HepG2 (cell line): ENCODE measurements around the gene PIAS3. TPM values are rescaled to one million over a fixed set of nuclear protein-coding genes. Genes with fewer than 3 reads are reported as not detected.

Experiments used
- ADNP ChIP-seq: sonication (generic); formaldehyde crosslinking; IDR thresholded peaks from 2 replicates; pipeline ENCODE4 v1.4.0; 2020; ENCODE audit warnings: missing genetic modification reagents
- ATF3 ChIP-seq: sonication (generic); formaldehyde crosslinking; IDR thresholded peaks from 2 replicates; pipeline ENCODE4 v1.4.0; 2020; ENCODE audit warnings: missing genetic modification reagents
- ATM ChIP-seq: fragments of 450-650 bp; IDR thresholded peaks from 2 replicates; pipeline ENCODE4 v1.7.1; 2017; ENCODE audit warnings: mild to moderate bottlenecking, borderline replicate concordance
- DMTF1 ChIP-seq: sonication (generic); formaldehyde crosslinking; IDR thresholded peaks from 2 replicates; pipeline ENCODE4 v1.4.0; 2020; ENCODE audit warnings: mild to moderate bottlenecking, missing genetic modification reagents
- ESRRA ChIP-seq: sonication (generic); formaldehyde crosslinking; IDR thresholded peaks from 2 replicates; pipeline ENCODE4 v1.5.1; 2020; ENCODE audit warnings: mild to moderate bottlenecking, low read depth, missing genetic modification reagents
- GATAD1 ChIP-seq: IDR thresholded peaks from 2 replicates; pipeline ENCODE4 v1.6.1; 2016; ENCODE audit warnings: missing genetic modification reagents, missing compliant biosample characterization
- IKZF1 ChIP-seq: fragments of 450-650 bp; IDR thresholded peaks from 2 replicates; pipeline ENCODE4 v1.7.1; 2016
- JUNB ChIP-seq: sonication (generic); formaldehyde crosslinking; IDR thresholded peaks from 2 replicates; pipeline ENCODE4 v1.8.0; 2022; ENCODE audit warnings: missing genetic modification reagents, mild to moderate bottlenecking, borderline replicate concordance
- KMT2B ChIP-seq: IDR thresholded peaks from 2 replicates; pipeline ENCODE4 v1.6.1; 2016; ENCODE audit warnings: missing genetic modification reagents, missing compliant biosample characterization
- NCOR1 ChIP-seq: fragments of 200-600 bp; sonication (generic); IDR thresholded peaks from 2 replicates; pipeline ENCODE4 v1.7.0; 2017; ENCODE audit warnings: antibody characterized with exemption, low read length, borderline replicate concordance
- ONECUT2 ChIP-seq: sonication (generic); formaldehyde crosslinking; IDR thresholded peaks from 2 replicates; pipeline ENCODE4 v1.4.0; 2020; ENCODE audit warnings: missing genetic modification reagents
- PPARG ChIP-seq: conservative IDR thresholded peaks from 2 replicates; pipeline ENCODE4 v1.6.1; 2016; ENCODE audit warnings: missing biosample characterization, missing genetic modification reagents
- SALL2 ChIP-seq: sonication (generic); formaldehyde crosslinking; IDR thresholded peaks from 2 replicates; pipeline ENCODE4 v1.8.1; 2023; ENCODE audit warnings: mild to moderate bottlenecking, missing genetic modification reagents, inconsistent platforms
- SNRNP70 ChIP-seq: fragments of 200-400 bp; formaldehyde crosslinking; IDR thresholded peaks from 2 replicates; pipeline ENCODE4 v1.6.1; 2017; ENCODE audit warnings: mild to moderate bottlenecking, low read depth, low read length, moderate library complexity
- SOX13 ChIP-seq, 3 experiments: fragments of 450-650 bp in 1 of 3; sonication (generic) in 1 of 3; formaldehyde crosslinking in 1 of 3; IDR thresholded peaks in 2 of 3; conservative IDR thresholded peaks in 1 of 3; 2 replicates each; pipeline versions ENCODE4 v1.5.0 to v1.6.1; 2016 to 2020; ENCODE audit warnings: antibody characterized with exemption in 1 of 3, mild to moderate bottlenecking in 1 of 3, missing compliant biosample characterization in 1 of 3, missing genetic modification reagents in 1 of 3, moderate library complexity in 1 of 3
- YEATS2 ChIP-seq: sonication (generic); formaldehyde crosslinking; IDR thresholded peaks from 2 replicates; pipeline ENCODE4 v1.4.0; 2020; ENCODE audit warnings: missing genetic modification reagents, borderline replicate concordance
- ZNF292 ChIP-seq: sonication (generic); formaldehyde crosslinking; IDR thresholded peaks from 2 replicates; pipeline ENCODE4 v1.8.1; 2022; ENCODE audit warnings: mild to moderate bottlenecking, low read depth, missing genetic modification reagents, borderline replicate concordance
- ZNF329 ChIP-seq: sonication (generic); formaldehyde crosslinking; IDR thresholded peaks from 2 replicates; pipeline ENCODE4 v1.9.0; 2021; ENCODE audit warnings: low read depth, mild to moderate bottlenecking, missing genetic modification reagents
- ZNF562 ChIP-seq: sonication (generic); formaldehyde crosslinking; IDR thresholded peaks from 2 replicates; pipeline ENCODE4 v1.8.0; 2022; ENCODE audit warnings: missing genetic modification reagents, borderline replicate concordance
- ZNF629 ChIP-seq: sonication (generic); formaldehyde crosslinking; conservative IDR thresholded peaks from 2 replicates; pipeline ENCODE4 v1.5.0; 2020; ENCODE audit warnings: missing genetic modification reagents
- ZNF709 ChIP-seq: sonication (generic); formaldehyde crosslinking; IDR thresholded peaks from 2 replicates; pipeline ENCODE4 v1.5.0; 2020; ENCODE audit warnings: mild to moderate bottlenecking, missing genetic modification reagents
- ZNF83 ChIP-seq: sonication (generic); formaldehyde crosslinking; IDR thresholded peaks from 2 replicates; pipeline ENCODE4 v1.4.0; 2020; ENCODE audit warnings: missing genetic modification reagents, mild to moderate bottlenecking, borderline replicate concordance
- polyA plus RNA-seq, 8 experiments: library from polyadenylated mRNA; depleted of rRNA in 3 of 8; stranded (reverse) in 7 of 8; unstranded in 1 of 8; fragments of >200 nt; fragmentation: Illumina TruSeq in 4 of 8; extraction: Trizol in 4 of 8; gene quantifications; 2 replicates each; pipeline versions ENCODE4 v1.2.1 to v1.2.3, GENCODE V29; 2011 to 2016; ENCODE audit warnings: low read depth in 4 of 8, missing spikeins in 1 of 8, mixed read lengths in 1 of 8; ENCODE audit not compliant: insufficient read depth in 1 of 8
- total RNA-seq, 5 experiments: library from RNA; depleted of rRNA; stranded (reverse); fragments of >200 nt; fragmentation: Illumina TruSeq; extraction: Trizol; gene quantifications; 2 replicates each; pipeline ENCODE4 v1.2.3, GENCODE V29; 2016; ENCODE audit warnings: low read depth in 1 of 5
- TF ChIP-seq, protein P1 (sequence below): sonication (generic); formaldehyde crosslinking; IDR thresholded peaks from 2 replicates; pipeline ENCODE4 v1.5.1; 2020; ENCODE audit warnings: missing genetic modification reagents, mild to moderate bottlenecking, borderline replicate concordance
- TF ChIP-seq, protein P2 (sequence below): IDR thresholded peaks from 2 replicates; pipeline ENCODE4 v1.6.1; 2016

Gene PIAS3
- total and polyA plus RNA-seq, 2 of the 13 experiments (the other 11 are each of a cell fraction or from before 2014, with no cell fraction given) = 3.7 to 8.0 TPM

DNA sequence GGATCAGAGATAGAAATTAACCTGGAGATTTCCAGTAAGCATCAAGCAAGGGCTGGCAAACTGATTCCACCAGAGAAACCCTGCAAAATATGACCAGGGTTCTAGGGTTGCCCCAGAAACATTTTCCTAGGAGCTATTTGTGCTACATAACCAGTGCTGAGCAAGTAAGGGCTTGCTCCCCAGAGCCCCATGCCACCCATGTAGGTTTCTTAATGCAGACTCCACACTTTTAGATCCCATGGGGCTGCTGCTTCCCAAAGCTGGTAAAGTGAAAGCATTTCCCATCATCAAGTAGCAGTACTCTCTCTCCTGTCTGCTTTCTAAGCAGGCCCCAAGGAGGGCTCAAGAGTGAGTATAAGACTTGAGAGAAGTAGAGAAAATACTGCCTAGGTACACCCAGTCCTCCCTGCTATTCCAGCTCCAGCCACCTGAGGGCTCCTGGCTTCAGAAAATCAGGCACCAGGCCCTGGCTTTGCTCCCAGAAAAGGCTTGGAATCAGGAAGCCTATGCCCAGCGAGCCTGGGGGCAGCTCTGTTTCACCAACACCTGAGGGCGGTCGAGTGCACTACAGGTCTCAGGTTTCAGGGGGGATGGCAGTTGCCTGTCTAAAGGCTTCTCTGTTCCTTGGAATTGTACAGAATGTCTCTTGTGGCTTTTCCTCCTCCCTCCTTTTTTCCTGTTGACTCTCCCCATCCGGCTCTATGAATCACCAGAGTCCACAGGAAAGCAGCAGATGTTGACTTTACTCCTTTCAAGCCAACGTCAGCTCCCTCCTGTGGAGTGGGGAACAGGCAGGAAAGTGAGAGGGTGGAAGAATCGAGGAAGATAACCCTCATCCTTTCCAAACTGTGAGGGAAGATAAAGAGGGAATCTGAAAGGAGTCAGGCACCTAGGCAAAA lies 33.0 kb upstream of the PIAS3 start (continued):
- TF ChIP-seq NCOR1 (peak; percentile 5; the same call in 1 of the 2 replicates), SOX13 (IDR thresholded peaks at IDR 0.05) (0 out of 2 replicates have a peak, but pooled peaks have one; percentile 46), SOX13 (CRISPR knock-in tag; conservative IDR thresholded peaks at IDR 0.05 in 1 of 2, IDR thresholded peaks at IDR 0.05 in 1 of 2) (peak in 1 of 2 experiments; percentile 73; a peak in 2 of 4 replicates), DMTF1 (CRISPR knock-in tag) (no peak), ZNF562 (CRISPR knock-in tag) (no peak), ATM (no peak), PPARG (CRISPR knock-in tag) (peak; percentile 71; the same call in 1 of the 2 replicates), JUNB (peak; percentile 84; the same call in 1 of the 2 replicates), KMT2B (CRISPR knock-in tag) (0 out of 2 replicates have a peak, but pooled peaks have one; percentile 64), SNRNP70 (no peak), SALL2 (CRISPR knock-in tag) (peak; percentile 91), ZNF83 (CRISPR knock-in tag) (no peak), ATF3 (peak; percentile 85), ZNF629 (CRISPR knock-in tag) (no peak; the same call in 1 of the 2 replicates), ADNP (CRISPR knock-in tag) (no peak), ZNF709 (CRISPR knock-in tag) (no peak), ONECUT2 (no peak), GATAD1 (CRISPR knock-in tag) (peak; percentile 59; the same call in 1 of the 2 replicates), ZNF292 (no peak), ZNF329 (CRISPR knock-in tag) (no peak), IKZF1 (no peak), YEATS2 (CRISPR knock-in tag) (peak; percentile 52; the same call in 1 of the 2 replicates), ESRRA (CRISPR knock-in tag) (no peak)
- TF ChIP-seq, protein P1, sequence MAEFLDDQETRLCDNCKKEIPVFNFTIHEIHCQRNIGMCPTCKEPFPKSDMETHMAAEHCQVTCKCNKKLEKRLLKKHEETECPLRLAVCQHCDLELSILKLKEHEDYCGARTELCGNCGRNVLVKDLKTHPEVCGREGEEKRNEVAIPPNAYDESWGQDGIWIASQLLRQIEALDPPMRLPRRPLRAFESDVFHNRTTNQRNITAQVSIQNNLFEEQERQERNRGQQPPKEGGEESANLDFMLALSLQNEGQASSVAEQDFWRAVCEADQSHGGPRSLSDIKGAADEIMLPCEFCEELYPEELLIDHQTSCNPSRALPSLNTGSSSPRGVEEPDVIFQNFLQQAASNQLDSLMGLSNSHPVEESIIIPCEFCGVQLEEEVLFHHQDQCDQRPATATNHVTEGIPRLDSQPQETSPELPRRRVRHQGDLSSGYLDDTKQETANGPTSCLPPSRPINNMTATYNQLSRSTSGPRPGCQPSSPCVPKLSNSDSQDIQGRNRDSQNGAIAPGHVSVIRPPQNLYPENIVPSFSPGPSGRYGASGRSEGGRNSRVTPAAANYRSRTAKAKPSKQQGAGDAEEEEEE (CRISPR knock-in tag) = no peak
- TF ChIP-seq, protein P2, sequence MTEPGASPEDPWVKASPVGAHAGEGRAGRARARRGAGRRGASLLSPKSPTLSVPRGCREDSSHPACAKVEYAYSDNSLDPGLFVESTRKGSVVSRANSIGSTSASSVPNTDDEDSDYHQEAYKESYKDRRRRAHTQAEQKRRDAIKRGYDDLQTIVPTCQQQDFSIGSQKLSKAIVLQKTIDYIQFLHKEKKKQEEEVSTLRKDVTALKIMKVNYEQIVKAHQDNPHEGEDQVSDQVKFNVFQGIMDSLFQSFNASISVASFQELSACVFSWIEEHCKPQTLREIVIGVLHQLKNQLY (CRISPR knock-in tag) = peak; percentile 28; the same call in 1 of the 2 replicates
